Nucleus accumbens (tissue), 56 donors: ENCODE results near the gene LNP1.

ENCODE experiments used
- DNase-seq, 56 donors: peaks; one replicate each; lab custom pipeline; 2025; lab: John Stamatoyannopoulos, UW

The LNP1 gene

GRCh38 chr3:100396967-100397366, 4.4 kb upstream of the LNP1 start:
- no peak for DNase-seq

- peak in 1 of 56 donors; percentile 4 for DNase-seq
These were observed 1.8 kb upstream of the LNP1 start for GRCh38 chr3:100399341-100400071.

- DNase-seq, result peak in 7 of 56 donors; percentile 32 to 50 (median 47)
These were observed 940 bp upstream of the LNP1 start for GRCh38 chr3:100400419-100400779.

GRCh38 chr3:100401674-100402041, 319 bp downstream of the LNP1 start:
- peak in 36 of 56 donors; percentile 13 to 81 (median 56) for DNase-seq

GRCh38 chr3:100402256-100402655, 917 bp downstream of the LNP1 start:
- DNase-seq, result peak in 2 of 56 donors; percentile 2 to 11

GRCh38 chr3:100402891-100403290, 1.6 kb downstream of the LNP1 start:
- DNase-seq, result no peak

GRCh38 chr3:100403362-100404249, 2.3 kb downstream of the LNP1 start:
- DNase-seq, result peak in 3 of 56 donors; percentile 1 to 5 (median 1)

- DNase-seq, result no peak
These were observed 2.9 kb downstream of the LNP1 start for GRCh38 chr3:100404250-100404548.

GRCh38 chr3:100407164-100407563, 5.8 kb downstream of the LNP1 start:
- DNase-seq, result no peak

- DNase-seq, result no peak
These were observed 6.7 kb downstream of the LNP1 start for GRCh38 chr3:100407977-100408532.

- no peak for DNase-seq
These were observed 10.0 kb downstream of the LNP1 start for GRCh38 chr3:100411091-100411982.

- peak in 5 of 56 donors; percentile 7 to 37 (median 24) for DNase-seq
These were observed 11.7 kb downstream of the LNP1 start for GRCh38 chr3:100412912-100413590.

GRCh38 chr3:100413613-100414012, 12.3 kb downstream of the LNP1 start:
- no peak for DNase-seq

GRCh38 chr3:100416176-100416575, 14.8 kb downstream of the LNP1 start:
- DNase-seq, result no peak

- no peak for DNase-seq
These were observed 15.5 kb downstream of the LNP1 start for GRCh38 chr3:100416863-100417262.

- no peak for DNase-seq
These were observed 18.1 kb downstream of the LNP1 start for GRCh38 chr3:100419406-100419805.

- DNase-seq, result no peak
These were observed 19.5 kb downstream of the LNP1 start for GRCh38 chr3:100420885-100421284.

- peak in 3 of 56 donors; percentile 4 to 6 (median 4) for DNase-seq
These were observed 22.3 kb downstream of the LNP1 start for GRCh38 chr3:100423611-100424010.

- DNase-seq, result no peak
These were observed 22.9 kb downstream of the LNP1 start for GRCh38 chr3:100424261-100424660.

GRCh38 chr3:100425316-100425715, 24.0 kb downstream of the LNP1 start:
- DNase-seq, result no peak
